GM19397 (cell line): Measurements from ENCODE around the gene CCDC192.

ENCODE experiments used
- ATAC-seq: cut with Tn5 transposase; IDR thresholded peaks from one replicate; pipeline ENCODE4 v1.9.1; 2021; ENCODE audit warnings: mild to moderate bottlenecking, moderate library complexity; ENCODE audit not compliant: unreplicated experiment

Gene CCDC192

GRCh38 chr5:127805448-127805847 lies 102.3 kb downstream of the CCDC192 start:
- no peak for ATAC-seq

GRCh38 chr5:127806776-127807175 lies 103.6 kb downstream of the CCDC192 start:
- no peak for ATAC-seq

GRCh38 chr5:127809533-127809932 lies 106.3 kb downstream of the CCDC192 start:
- no peak for ATAC-seq

GRCh38 chr5:127810017-127810416 lies 106.8 kb downstream of the CCDC192 start:
- no peak for ATAC-seq

- no peak for ATAC-seq
Measured at GRCh38 chr5:127810707-127811490, 107.7 kb downstream of the CCDC192 start.

GRCh38 chr5:127812570-127812969 lies 109.4 kb downstream of the CCDC192 start:
- ATAC-seq: no peak

- no peak for ATAC-seq
Measured at GRCh38 chr5:127813633-127814587, 110.7 kb downstream of the CCDC192 start.

- ATAC-seq: no peak
Measured at GRCh38 chr5:127814588-127814973, 111.4 kb downstream of the CCDC192 start.

- peak; percentile 89 for ATAC-seq
Measured at GRCh38 chr5:127820910-127821553, 117.8 kb downstream of the CCDC192 start.

- ATAC-seq: no peak
Measured at GRCh38 chr5:127821896-127822295, 118.7 kb downstream of the CCDC192 start.

- no peak for ATAC-seq
Measured at GRCh38 chr5:127824126-127824525, 120.9 kb downstream of the CCDC192 start.

GRCh38 chr5:127826011-127826410 lies 122.8 kb downstream of the CCDC192 start:
- no peak for ATAC-seq

- no peak for ATAC-seq
Measured at GRCh38 chr5:127827451-127827850, 124.3 kb downstream of the CCDC192 start.

- ATAC-seq: no peak
Measured at GRCh38 chr5:127830157-127830556, 127.0 kb downstream of the CCDC192 start.

GRCh38 chr5:127830829-127831598 lies 127.8 kb downstream of the CCDC192 start:
- ATAC-seq: no peak

GRCh38 chr5:127832067-127832466 lies 128.9 kb downstream of the CCDC192 start:
- no peak for ATAC-seq

- peak; percentile 78 for ATAC-seq
Measured at GRCh38 chr5:127834094-127834531, 130.9 kb downstream of the CCDC192 start.

GRCh38 chr5:127834554-127834953 lies 131.4 kb downstream of the CCDC192 start:
- ATAC-seq: no peak

- no peak for ATAC-seq
Measured at GRCh38 chr5:127838661-127839060, 135.5 kb downstream of the CCDC192 start.

- no peak for ATAC-seq
Measured at GRCh38 chr5:127839072-127839471, 135.9 kb downstream of the CCDC192 start.
